NCI-H2196 treated with DMSO at 0.1 percent for 48 hours (cell line): ENCODE results near the gene UBE2E3.
"Not testable (repeated sequence)": the region's sequence is repeated elsewhere in the genome, so short reads cannot be mapped to it uniquely, and the experiment has no call there.

ENCODE experiments used
- DNase-seq: peaks from one replicate; lab custom pipeline; 2025; ENCODE audit not compliant: unreplicated experiment; lab: John Stamatoyannopoulos, UW

UBE2E3 gene

DNA sequence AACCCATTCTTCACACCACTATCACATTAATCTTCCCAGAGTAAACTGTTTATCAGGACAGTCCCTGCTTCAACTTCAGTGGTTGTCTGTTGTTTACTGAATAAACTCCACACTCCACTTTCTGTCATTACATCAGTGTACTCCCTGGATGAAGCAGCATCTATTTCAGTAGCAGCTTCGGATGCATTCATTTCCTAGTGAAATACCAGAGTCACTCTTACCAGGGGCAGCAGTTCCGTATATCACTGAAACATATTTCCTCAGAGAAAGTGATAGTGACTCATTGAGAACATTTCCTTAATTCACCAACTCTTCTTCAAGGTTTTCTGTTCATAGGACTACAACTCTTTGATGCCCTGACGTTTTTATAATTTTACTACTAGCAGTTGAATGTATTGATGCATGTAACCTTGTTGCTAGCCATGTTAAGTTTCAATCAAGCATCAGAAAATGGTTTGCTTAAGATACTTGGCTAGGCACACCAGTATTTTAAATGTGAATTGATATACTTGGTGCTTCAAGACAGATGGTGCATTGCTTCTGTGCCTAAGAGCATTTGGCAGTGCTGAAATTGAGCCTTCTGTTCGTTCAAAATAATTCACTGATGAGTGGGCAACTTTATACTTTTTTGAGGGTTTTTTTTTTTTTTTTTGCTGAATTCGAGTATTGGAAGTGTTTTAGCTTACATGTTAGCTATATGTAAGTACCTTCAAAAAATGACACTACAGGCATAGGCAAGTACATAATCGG is 92.3 kb downstream of the UBE2E3 start:
- no peak for DNase-seq

DNA sequence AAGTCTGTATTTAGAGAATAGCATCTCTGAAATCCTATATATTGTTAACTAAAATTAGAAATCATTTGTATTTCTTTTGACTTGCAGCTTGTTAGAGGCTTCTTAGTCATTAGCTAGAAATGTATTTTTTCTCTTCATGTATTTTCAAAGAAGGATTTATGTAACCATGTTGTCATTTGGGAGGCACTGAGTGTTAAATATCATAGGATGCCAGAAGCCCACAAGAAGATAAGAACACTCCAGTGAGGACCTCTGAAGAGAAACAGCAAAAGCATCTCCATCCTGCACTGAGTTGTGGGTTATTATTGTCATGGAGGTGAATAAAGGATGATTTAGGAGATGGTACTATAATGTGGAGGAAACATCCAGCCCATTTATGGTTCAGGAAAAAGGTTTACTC is 93.5 kb downstream of the UBE2E3 start:
- DNase-seq = no peak

DNA sequence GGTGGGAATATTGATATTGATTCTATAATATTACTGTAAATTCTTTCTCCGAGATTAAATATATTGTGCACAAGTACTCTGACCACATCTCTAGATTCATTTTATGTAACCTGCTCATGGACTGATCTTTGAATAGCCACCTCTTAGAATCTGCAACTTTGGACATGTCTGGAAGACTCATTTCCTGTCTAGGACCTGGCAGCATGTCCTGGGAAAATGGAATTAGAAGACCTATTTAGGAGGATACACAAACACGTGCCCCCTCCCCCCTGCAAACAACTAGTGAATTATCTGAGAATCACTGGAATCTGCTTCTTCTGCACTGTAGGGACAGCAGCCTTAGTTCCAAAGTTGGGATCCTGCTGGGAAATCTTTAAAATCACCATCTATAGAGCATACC is 94.1 kb downstream of the UBE2E3 start:
- no peak for DNase-seq

DNA sequence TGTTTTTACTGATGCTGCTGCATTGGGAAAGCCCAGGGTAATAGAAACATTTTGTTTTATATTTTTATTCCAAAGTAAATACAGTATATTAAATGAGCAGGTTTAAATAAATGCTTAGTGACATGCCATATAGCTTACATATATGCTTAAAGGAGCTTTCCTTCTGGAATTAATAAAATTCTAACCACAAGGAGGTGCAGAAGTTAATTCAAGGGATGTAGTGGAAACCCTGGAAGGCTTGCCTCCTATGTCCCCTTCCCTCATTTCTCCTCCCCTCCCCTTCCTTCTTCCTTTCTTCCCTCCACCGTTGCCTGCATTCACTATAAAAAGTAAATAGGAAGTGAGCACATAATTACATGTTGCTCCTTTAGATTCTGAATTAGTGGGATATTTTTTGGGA is 96.3 kb downstream of the UBE2E3 start:
- no peak for DNase-seq

DNA sequence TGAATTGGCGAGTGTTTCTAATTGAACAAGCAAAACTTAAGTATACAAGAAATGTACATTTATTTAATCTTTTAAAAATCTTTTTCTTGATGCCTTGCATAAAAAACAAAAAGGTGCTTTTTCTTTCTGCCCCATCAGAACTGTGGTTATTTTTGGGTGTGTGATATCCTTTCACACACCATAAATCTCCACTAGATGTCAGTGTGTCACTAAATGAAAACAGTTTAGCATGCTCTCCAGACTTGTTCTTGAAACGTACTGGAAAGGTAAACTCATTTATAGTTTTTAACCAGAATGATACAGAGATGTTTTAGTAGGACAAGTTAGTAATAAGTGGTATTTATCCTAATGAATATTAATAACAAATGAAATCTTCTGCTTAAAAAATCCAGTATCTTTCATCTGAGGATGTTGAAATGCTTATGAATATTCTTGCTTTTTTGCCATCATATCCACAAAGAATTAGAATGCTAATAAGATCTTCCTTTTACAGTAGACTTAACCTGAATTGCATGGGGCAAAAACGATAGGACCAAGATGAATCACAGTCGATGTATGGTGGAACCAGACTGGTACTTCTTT is 96.8 kb downstream of the UBE2E3 start:
- DNase-seq = no peak

DNA sequence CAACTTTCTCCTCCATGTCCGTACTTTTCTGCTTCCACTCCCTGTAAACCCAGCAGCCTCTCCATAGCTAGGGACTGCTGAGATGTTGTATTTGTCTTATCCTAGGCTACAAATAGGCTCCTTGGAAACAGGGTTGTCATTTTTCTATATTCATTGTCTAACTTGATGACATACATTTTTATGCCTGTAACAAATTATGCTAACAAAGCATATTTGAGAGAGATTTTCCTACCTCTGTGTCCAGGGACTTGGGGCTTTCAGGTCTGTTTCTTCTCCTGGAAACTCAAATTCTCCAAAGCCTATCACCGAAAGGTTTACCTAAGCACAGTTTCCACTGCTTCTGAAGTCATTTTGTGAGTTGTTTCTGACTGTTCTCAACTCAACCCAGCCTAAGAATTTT is 102.7 kb downstream of the UBE2E3 start:
- DNase-seq = no peak

DNA sequence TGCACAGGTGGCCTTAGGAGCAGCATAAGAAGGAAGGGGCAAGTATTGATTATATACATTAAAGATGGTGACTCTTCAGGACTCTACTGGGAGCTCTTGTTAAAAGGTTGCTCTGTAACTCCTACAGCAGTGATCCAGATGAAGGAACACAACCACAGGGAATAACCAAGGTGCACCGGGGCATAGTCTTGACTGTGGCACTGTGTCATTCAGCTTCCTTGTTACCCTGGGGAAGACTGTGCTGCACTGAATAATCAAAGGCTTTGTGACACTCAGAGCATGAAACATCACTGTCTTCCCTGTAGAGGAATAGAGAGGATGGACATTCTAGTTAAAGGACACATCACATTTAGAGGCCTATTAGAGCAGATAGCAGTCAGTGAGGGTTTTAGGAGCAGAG is 105.3 kb downstream of the UBE2E3 start:
- no peak for DNase-seq

DNA sequence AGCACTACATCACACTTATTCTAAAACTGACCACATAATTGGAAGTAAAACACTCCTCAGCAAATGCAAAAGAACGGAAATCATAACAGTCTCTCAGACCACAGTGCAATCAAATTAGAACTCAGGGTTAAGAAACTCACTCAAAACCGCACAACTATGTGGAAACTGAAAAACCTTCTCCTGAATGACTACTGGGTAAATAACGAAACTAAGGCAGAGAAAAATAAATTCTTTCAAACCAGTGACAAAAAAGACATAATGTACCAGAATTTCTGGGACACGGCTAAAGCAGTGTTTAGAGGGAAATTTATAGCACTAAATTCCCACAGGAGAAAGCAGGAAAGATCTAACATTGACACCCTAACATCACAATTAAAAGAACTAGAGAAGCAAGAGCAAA is 111.5 kb downstream of the UBE2E3 start:
- DNase-seq = not testable (repeated sequence)

DNA sequence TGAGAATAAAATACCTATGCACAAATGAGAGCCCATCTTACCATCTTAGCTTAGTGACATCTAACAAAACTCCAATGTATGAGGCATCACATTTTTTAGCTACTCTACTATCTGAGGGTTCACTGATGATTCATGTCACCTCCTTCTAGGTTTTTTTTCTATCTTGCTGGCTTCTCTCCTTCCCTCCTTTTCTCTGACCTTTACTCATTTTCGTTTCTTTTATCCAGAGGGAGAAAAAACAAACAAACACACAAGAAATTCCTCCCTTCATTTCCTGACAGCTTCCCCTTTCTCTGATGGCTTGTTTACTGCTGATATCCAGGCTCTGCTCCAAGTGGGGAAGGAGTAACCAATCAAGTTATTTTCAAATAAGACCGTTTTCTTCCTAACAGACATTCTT is 115.1 kb downstream of the UBE2E3 start:
- DNase-seq = no peak

DNA sequence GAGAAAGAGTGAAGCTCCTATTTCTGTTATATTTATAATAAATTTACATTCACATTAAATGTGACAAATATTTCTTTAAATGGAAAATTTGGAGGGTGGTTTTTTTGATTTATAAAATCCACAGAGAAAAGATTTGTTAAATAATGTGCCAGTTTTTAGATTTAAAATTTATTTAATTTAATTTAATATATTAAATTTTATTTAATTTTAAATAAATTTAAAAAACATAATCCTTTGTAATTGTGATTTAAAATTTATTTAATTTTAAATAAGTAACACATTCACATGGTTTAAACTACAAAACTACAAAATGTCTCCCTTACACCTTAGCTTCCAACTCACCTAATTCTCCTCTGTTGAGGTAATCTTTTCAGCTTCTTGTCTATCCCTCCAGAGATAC is 123.3 kb downstream of the UBE2E3 start:
- DNase-seq = no peak

DNA sequence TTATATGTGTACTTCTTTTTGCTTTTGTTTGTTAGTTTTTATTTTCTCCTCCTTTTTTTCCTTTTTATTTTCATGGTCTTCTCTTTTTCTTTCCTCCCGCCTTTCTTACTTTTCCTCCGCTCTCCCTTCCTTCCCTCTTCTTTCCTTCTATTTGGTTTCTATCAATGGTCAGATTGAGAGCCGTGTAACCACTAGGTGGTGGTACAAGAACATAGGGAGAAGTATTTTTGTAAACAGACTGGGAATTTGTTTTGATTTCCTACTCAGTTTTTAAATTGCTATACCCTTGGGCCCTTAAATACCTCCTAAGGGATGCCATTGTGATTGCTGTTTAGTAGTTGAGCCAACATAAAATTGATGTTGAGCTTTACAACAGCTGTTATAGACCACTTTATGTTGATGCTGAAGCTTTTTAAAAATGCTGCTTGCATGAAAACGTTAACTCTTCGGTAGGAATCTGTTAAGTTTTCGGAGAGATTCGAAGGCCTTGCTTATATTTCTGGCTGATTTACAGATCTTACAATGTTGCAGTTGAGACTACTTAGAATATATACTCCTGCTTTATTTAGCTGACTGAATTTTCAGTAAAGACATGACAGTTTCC is 124.2 kb downstream of the UBE2E3 start:
- no peak for DNase-seq

DNA sequence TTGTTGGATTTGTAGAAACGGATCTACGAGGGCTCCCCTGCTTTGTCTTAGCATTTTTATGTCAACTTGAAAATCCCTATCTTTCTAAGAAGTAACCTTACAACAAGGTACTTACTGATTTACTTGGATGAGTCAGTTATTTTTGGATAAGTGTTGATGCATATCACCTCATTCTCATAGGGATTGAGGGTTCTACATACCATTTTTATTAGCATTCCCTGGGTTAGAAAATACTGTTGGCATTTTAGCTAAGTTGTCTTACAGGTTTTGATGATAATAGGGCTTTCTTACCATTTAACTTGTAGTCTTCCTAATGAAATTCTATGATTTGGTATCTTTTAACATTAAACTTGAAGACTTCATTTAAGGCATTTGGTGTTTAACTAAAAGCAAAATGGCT is 125.2 kb downstream of the UBE2E3 start:
- no peak for DNase-seq

DNA sequence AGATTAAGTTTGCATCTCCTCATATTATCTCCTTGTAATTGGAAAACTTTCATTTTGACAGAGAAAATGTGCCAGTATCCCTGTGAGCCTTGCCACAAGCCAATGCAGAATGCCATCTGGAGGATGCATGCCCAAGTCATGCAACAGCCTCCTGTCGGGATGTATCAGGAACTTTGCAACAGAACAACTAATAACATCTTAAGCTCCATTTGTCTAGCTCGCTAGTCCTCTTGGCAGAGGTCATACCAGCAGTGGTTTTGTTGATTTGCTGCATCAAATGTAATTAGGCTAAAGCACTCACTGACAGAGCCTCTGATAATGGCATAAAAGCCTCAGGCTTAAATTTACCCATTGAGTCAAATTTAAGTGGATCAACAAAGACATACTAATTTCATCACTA is 125.8 kb downstream of the UBE2E3 start:
- no peak for DNase-seq

DNA sequence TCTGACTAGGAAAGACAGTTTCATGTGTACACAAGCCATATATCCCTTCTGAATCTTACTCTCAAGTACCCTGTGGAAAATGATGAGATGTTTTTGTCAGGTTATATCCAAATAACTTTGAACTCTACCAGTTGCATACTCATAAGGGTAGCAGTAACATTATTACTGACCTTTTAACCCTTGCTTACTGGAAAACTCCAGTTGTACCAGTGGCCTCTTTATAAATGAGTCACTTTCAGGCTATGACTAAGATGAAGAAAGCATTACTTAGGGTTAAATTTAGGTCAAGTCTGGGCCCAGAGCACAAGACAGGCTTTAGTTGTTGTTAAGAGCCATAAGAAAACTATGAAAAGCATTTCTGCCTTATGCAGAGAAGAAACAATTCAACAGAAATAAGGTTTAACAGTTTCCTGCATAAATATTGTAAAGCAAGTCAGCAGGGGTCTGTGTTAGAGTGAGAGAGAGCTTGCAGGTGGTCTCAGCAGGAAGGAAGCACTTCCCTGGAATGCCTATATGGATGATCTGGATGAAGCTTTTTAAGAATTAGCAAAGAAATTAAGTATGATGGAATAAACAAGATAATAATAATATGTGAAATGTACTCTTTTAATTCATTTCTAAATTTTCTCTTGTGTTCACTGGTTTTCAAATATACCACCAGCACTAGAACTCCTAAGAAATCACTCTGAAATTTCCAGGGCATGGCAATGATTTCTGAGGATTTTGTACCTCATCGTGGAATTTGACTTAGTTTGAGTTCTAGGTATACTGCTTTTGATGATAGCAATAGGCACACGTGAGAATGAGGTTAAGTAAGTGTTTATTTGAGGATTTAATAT is 126.6 kb downstream of the UBE2E3 start:
- no peak for DNase-seq

DNA sequence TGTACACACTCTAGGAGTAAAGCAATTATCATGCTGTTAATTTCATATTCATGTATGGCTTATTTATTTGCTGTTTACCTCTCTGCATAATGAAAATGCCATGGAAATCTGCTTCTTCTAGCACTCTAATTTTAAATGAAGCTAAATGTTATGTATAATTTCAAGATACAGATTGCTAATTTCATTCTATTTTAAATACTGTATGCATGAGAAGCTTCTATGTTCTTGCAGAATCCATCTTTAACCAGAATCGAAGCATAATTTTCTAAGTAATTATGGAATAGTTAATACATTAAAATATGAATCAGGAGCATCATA is 127.2 kb downstream of the UBE2E3 start:
- no peak for DNase-seq

DNA sequence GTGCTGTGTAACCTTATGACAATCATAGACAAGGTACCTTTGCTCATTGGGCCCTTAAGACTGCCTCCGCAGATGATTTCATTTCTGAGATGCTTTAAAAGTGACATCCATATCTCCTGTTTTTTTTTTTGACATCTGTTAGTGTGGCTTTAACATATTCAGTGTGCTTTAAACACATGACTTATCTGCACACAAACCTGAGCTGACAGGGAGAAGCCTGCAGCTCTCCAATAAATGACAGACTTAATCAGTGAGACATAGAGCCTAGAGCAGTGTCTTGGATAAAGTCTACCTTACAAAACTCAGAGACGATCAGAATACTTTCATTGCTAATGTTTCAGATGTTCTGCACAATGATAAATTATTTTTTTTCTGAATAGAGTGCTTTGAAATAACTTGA is 130.7 kb downstream of the UBE2E3 start:
- no peak for DNase-seq

DNA sequence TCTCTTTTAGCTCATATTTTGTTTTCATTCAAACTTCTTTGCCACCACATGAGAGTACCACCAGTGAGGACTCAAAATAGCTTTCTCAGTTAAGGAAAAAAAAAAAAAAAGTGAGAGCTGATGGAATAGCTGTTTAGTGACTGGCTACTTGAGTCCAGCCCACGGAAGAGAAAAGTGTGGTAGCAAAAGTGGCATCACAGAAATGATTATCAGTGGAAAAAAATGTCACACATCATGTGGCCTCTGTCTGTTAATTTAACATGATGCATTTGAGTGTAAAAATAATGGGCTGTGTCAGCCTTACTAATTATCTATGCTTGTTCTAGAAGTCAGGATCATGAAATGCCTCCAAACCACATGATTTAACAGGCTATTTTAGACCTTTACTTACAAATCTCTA is 132.5 kb downstream of the UBE2E3 start:
- no peak for DNase-seq
